GM11168 (cell line): ENCODE data around the gene TSSK2.

Source experiments
- in situ Hi-C: fragments of 300-500 bp; cut with MboI; formaldehyde crosslinking; loops from one replicate; pipeline ENCODE4 v1.12.0; 2022; ENCODE audit warnings: low sequenced_read_pairs; ENCODE audit not compliant: unreplicated experiment

TSSK2 gene

GRCh38 chr22:19105867-19106802 is 25.0 kb upstream of the TSSK2 start:
- in situ Hi-C loops = no loop called here

- in situ Hi-C loops = no loop called here
Measured at GRCh38 chr22:19106886-19107729, 24.0 kb upstream of the TSSK2 start.

GRCh38 chr22:19107730-19108074 is 23.4 kb upstream of the TSSK2 start:
- in situ Hi-C loops = no loop called here

GRCh38 chr22:19108807-19109197 is 22.3 kb upstream of the TSSK2 start:
- in situ Hi-C loops = no loop called here

- in situ Hi-C loops = no loop called here
Measured at GRCh38 chr22:19109198-19110063, 21.7 kb upstream of the TSSK2 start.

- in situ Hi-C loops = no loop called here
Measured at GRCh38 chr22:19110064-19110458, 21.0 kb upstream of the TSSK2 start.

- in situ Hi-C loops = no loop called here
Measured at GRCh38 chr22:19110646-19111045, 20.5 kb upstream of the TSSK2 start.

GRCh38 chr22:19111140-19111539 is 20.0 kb upstream of the TSSK2 start:
- in situ Hi-C loops = no loop called here

GRCh38 chr22:19111584-19111983 is 19.5 kb upstream of the TSSK2 start:
- in situ Hi-C loops = no loop called here

- in situ Hi-C loops = no loop called here
Measured at GRCh38 chr22:19113429-19113828, 17.7 kb upstream of the TSSK2 start.

- in situ Hi-C loops = no loop called here
Measured at GRCh38 chr22:19114984-19115552, 16.0 kb upstream of the TSSK2 start.

- in situ Hi-C loops = no loop called here
Measured at GRCh38 chr22:19115628-19116027, 15.5 kb upstream of the TSSK2 start.

- in situ Hi-C loops = no loop called here
Measured at GRCh38 chr22:19117111-19117512, 14.0 kb upstream of the TSSK2 start.

- in situ Hi-C loops = no loop called here
Measured at GRCh38 chr22:19118329-19118880, 12.7 kb upstream of the TSSK2 start.

GRCh38 chr22:19119949-19120348 is 11.2 kb upstream of the TSSK2 start:
- in situ Hi-C loops = no loop called here

- in situ Hi-C loops = no loop called here
Measured at GRCh38 chr22:19120829-19121630, 10.1 kb upstream of the TSSK2 start.

- in situ Hi-C loops = no loop called here
Measured at GRCh38 chr22:19121631-19122142, 9.4 kb upstream of the TSSK2 start.

GRCh38 chr22:19122143-19122751 is 8.9 kb upstream of the TSSK2 start, which contains the start of gene DGCR2:
Gene DGCR2 (minus strand): TSS chr22:19122412. CDS start chr22:19122206, 206 bp downstream.
- in situ Hi-C loops = no loop called here
